Gastroesophageal sphincter (tissue), 4 donors: Measurements from ENCODE around the gene SAP130. TPM values are rescaled to one million over a fixed set of nuclear protein-coding genes. Genes with fewer than 3 reads are reported as not detected.

Experiments used
- ATAC-seq: fragments of 150-250 bp; one replicate; pipeline ENCODE4 v1.9.1; 2016; ENCODE audit warnings: mild to moderate bottlenecking, moderate library complexity
- H3K27ac ChIP-seq, 4 donors: fragments of 200-600 bp; sonication (generic) in 3 of 4; 1 replicate in 3 of 4; 2 replicates in 1 of 4; pipeline ENCODE4 v1.5.1; 2016 to 2019
- H3K27me3 ChIP-seq: fragments of 200-600 bp; sonication (generic); one replicate; pipeline ENCODE4 v1.5.1; 2019
- H3K36me3 ChIP-seq, 2 donors: fragments of 200-600 bp; sonication (generic); one replicate each; pipeline ENCODE4 v1.5.1; 2019; ENCODE audit warnings: control low read depth in 1 of 2
- H3K4me1 ChIP-seq, 3 donors: fragments of 200-600 bp; sonication (generic); 1 replicate in 2 of 3; 2 replicates in 1 of 3; pipeline ENCODE4 v1.5.1; 2016 to 2019; ENCODE audit warnings: control low read depth in 2 of 3
- H3K4me3 ChIP-seq, 2 donors: fragments of 200-600 bp; sonication (generic); one replicate each; pipeline ENCODE4 v1.5.1; 2019; ENCODE audit warnings: mild to moderate bottlenecking in 1 of 2, moderate library complexity in 1 of 2
- H3K9me3 ChIP-seq, 3 donors: fragments of 200-600 bp; sonication (generic); one replicate each; pipeline ENCODE4 v1.5.1; 2017 to 2019; ENCODE audit warnings: control low read depth in 2 of 3
- EP300 ChIP-seq: sonication (generic); formaldehyde crosslinking; IDR thresholded peaks from one replicate; pipeline ENCODE4 v1.6.1; 2017; ENCODE audit warnings: antibody characterized with exemption, mild to moderate bottlenecking
- POLR2A ChIP-seq, 2 donors: fragments of 450-650 bp; IDR thresholded peaks; one replicate each; pipeline ENCODE4 v1.6.1; 2017; ENCODE audit warnings: antibody characterized with exemption in 2 of 2, mild to moderate bottlenecking in 2 of 2, moderate library complexity in 1 of 2
- POLR2AphosphoS5 ChIP-seq: sonication (generic); formaldehyde crosslinking; IDR thresholded peaks from one replicate; pipeline ENCODE4 v1.6.1; 2017; ENCODE audit warnings: antibody characterized with exemption
- WGBS, 2 donors: methylation state at CpG; one replicate each; pipeline ENCODE4 v1.1.5; 2018; ENCODE audit warnings: low coverage in 1 of 2; 5-methylcytosine and 5-hydroxymethylcytosine counted together
- total RNA-seq, 4 donors: library from RNA; depleted of rRNA; stranded (reverse); fragments of >200 nt; gene quantifications; one replicate each; pipeline ENCODE4 v1.1.0, GENCODE V29; 2016
- TF ChIP-seq, protein P1 (sequence below), 4 experiments: fragments of 200-600 bp in 2 of 4; fragments of 450-650 bp in 2 of 4; sonication (generic) in 1 of 4; IDR thresholded peaks; one replicate each; pipeline ENCODE4 v1.5.1; 2017 to 2019; ENCODE audit warnings: antibody characterized with exemption in 4 of 4, mild to moderate bottlenecking in 2 of 4, moderate library complexity in 2 of 4

The SAP130 gene
- total RNA-seq, 4 donors from 2014 or later = 6.9 to 13.4 (median 9.7) TPM

- no peaks in the 10 kb centered on the region for H3K36me3 ChIP-seq
- ATAC-seq = no peak
- no peaks in the 10 kb centered on the region for H3K4me1 ChIP-seq
- H3K27ac ChIP-seq = no peak overlapping the region
- no peak overlapping the region for H3K4me3 ChIP-seq
- no peaks in the 10 kb centered on the region for H3K9me3 ChIP-seq
- WGBS, 2 donors = 100% methylated on average over 1 of the region's 1 CpG
- TF ChIP-seq POLR2A (IDR thresholded peaks at IDR 0.05) (no peak), POLR2AphosphoS5 (no peak), EP300 (no peak)
- TF ChIP-seq, protein P1, sequence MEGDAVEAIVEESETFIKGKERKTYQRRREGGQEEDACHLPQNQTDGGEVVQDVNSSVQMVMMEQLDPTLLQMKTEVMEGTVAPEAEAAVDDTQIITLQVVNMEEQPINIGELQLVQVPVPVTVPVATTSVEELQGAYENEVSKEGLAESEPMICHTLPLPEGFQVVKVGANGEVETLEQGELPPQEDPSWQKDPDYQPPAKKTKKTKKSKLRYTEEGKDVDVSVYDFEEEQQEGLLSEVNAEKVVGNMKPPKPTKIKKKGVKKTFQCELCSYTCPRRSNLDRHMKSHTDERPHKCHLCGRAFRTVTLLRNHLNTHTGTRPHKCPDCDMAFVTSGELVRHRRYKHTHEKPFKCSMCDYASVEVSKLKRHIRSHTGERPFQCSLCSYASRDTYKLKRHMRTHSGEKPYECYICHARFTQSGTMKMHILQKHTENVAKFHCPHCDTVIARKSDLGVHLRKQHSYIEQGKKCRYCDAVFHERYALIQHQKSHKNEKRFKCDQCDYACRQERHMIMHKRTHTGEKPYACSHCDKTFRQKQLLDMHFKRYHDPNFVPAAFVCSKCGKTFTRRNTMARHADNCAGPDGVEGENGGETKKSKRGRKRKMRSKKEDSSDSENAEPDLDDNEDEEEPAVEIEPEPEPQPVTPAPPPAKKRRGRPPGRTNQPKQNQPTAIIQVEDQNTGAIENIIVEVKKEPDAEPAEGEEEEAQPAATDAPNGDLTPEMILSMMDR (IDR thresholded peaks at IDR 0.05) = no peak
- no peaks in the 10 kb centered on the region for H3K27me3 ChIP-seq
Measured at GRCh38 chr2:128064353-128064752, 36.5 kb upstream of the SAP130 start.

DNA sequence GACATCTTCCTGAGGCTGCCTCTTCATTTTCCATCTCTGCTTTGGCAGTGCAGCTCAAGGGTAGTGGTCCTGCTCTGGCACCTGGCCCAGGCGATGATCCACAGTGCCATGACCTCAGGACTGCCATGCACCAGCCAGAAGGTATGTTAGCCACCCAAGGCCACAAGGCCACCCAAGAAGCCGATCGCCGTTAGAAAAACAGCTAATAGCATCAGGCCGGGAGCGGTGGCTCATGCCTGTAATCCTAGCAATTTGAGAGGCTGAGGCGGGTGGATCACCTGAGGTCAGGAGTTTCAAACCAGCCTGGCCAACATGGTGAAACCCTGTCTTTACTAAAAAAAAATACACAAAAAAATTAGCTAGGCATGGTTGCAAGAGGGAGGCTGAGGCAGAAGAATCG is 34.7 kb upstream of the SAP130 start:
- WGBS, 2 donors = 93 to 100% methylated on average over 1 to 3 of the region's 8 CpGs
- TF ChIP-seq, protein P1 (IDR thresholded peaks at IDR 0.05) = no peak
- TF ChIP-seq POLR2AphosphoS5 (no peak), EP300 (no peak), POLR2A (IDR thresholded peaks at IDR 0.05) (no peak)
- no peak for ATAC-seq

GRCh38 chr2:128058114-128058513 is 30.3 kb upstream of the SAP130 start:
- Histone ChIP-seq H3K27me3 (peaks cover 18% of the 10 kb centered on the region), H3K4me3 (no peak overlapping the region), H3K4me1 (no peaks in the 10 kb centered on the region), H3K9me3 (no peaks in the 10 kb centered on the region), H3K36me3 (no peaks in the 10 kb centered on the region), H3K27ac (no peak overlapping the region)
- TF ChIP-seq, protein P1 (IDR thresholded peaks at IDR 0.05) = no peak
- TF ChIP-seq EP300 = no peak
- no peak for TF ChIP-seq POLR2A (IDR thresholded peaks at IDR 0.05)
- no peak for TF ChIP-seq POLR2AphosphoS5
- no peak for ATAC-seq
- 0 to 56% methylated on average over 1 of the region's 2 CpGs for WGBS, 2 donors

More for the DNA sequence above, 34.7 kb upstream of the SAP130 start:
- H3K27ac ChIP-seq = no peak overlapping the region
- H3K4me1 ChIP-seq = no peaks in the 10 kb centered on the region
- H3K9me3 ChIP-seq = no peaks in the 10 kb centered on the region
- no peaks in the 10 kb centered on the region for H3K36me3 ChIP-seq
- H3K4me3 ChIP-seq = no peak overlapping the region
- no peaks in the 10 kb centered on the region for H3K27me3 ChIP-seq

- H3K4me3 ChIP-seq = no peak overlapping the region
- 56% methylated on average over 1 to 3 of the region's 3 CpGs for WGBS, 2 donors
- no peaks in the 10 kb centered on the region for H3K9me3 ChIP-seq
- ATAC-seq = no peak
- H3K27me3 ChIP-seq = peaks cover 19% of the 10 kb centered on the region
- TF ChIP-seq POLR2A (IDR thresholded peaks at IDR 0.05) (no peak), POLR2AphosphoS5 (no peak), EP300 (no peak)
- TF ChIP-seq, protein P1 (IDR thresholded peaks at IDR 0.05) = no peak
- H3K4me1 ChIP-seq = no peaks in the 10 kb centered on the region
- H3K36me3 ChIP-seq = no peaks in the 10 kb centered on the region
- H3K27ac ChIP-seq = no peak overlapping the region
Measured at GRCh38 chr2:128057334-128057733, 29.5 kb upstream of the SAP130 start.

DNA sequence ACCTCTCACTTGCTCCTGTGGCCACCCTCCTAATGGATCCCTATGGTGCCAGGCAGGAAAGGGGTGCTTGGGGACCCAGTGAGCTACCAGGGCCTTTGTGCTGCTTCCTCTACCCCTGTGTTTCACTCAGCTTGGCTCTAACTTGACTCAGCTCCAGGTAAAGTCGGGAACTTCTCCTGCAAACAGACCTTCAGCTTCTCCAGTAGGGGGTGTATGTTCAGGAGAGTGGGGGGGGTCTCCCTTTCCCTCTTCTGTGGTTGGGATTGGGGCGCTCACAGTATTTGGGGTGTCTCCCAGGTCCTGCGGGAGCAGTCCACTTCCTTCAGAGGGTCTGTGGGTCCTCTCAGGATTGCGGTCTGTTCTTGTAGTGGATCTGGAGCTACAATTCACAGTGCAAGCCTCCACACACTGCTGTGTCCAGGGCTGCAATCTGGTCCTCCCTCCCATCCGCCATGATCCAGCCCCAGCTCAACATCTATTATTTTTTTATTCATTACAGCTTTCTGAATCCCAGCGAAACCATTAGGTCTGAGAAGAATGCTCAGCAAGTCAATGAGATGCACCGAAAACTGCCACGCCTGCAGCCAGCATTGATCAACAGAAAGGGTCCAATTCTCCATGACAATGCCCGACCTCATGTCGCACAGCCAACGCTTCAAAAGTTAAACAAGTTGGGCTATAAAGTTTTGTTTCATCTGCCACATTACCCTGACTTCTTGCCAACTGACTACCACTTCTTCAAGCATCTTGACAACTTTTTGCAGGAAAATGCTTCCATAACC is 26.4 kb upstream of the SAP130 start:
- H3K4me3 ChIP-seq = no peak overlapping the region
- no peak overlapping the region for H3K27ac ChIP-seq
- TF ChIP-seq POLR2A (IDR thresholded peaks at IDR 0.05) (no peak), POLR2AphosphoS5 (no peak), EP300 (no peak)
- TF ChIP-seq, protein P1 (IDR thresholded peaks at IDR 0.05) = no peak
- ATAC-seq = no peak
- H3K36me3 ChIP-seq = no peaks in the 10 kb centered on the region
- WGBS, 2 donors = 85 to 98% methylated on average over 5 to 6 of the region's 11 CpGs
- H3K9me3 ChIP-seq = peaks cover 0 to 8% (median 0%) of the 10 kb centered on the region in 3 donors
- H3K4me1 ChIP-seq = no peaks in the 10 kb centered on the region
- H3K27me3 ChIP-seq = peaks cover 19% of the 10 kb centered on the region
